ENCODE results near the gene AOC1. TPM values are rescaled to one million over a fixed set of nuclear protein-coding genes. Genes with fewer than 3 reads are reported as not detected.
A peak's percentile ranks its signal among the peaks of the same experiment; 100 is the strongest.

The AOC1 gene
- total and polyA plus RNA-seq, 8 donors = 0.34 to 1.2 (median 0.69) TPM

GRCh38 chr7:150897502-150898474 lies 45.5 kb downstream of the AOC1 start:
- ATAC-seq (no peak), DNase-seq (no peak)
- intact Hi-C loops (cut with DNase I) = loop anchor here in 1 of 2 donors (5.0 to 10.0 kb wide), 2 partner anchors 90 to 217 kb away; no protein-coding TSS in a partner anchor
- H3K4me3 ChIP-seq = no peak overlapping the region
- peaks cover 0 to 4% of the 10 kb centered on the region in 2 donors for H3K9me3 ChIP-seq
- peaks cover 8 to 51% of the 10 kb centered on the region in 2 donors for H3K27me3 ChIP-seq
- peaks cover 0 to 7% of the 10 kb centered on the region in 2 donors for H3K4me1 ChIP-seq
- no peaks in the 10 kb centered on the region for H3K36me3 ChIP-seq
- no peak for TF ChIP-seq CTCF (IDR thresholded peaks at IDR 0.05)
- no peak overlapping the region for H3K27ac ChIP-seq

- intact Hi-C loops (cut with DNase I) = loop anchor here in 1 of 2 donors (5.0 to 10.0 kb wide), 2 partner anchors 89 to 216 kb away; no protein-coding TSS in a partner anchor
- DNase-seq = peak; percentile 54 to 96 (median 80)
- no peaks in the 10 kb centered on the region for H3K36me3 ChIP-seq
- peak; percentile 95 to 96 for TF ChIP-seq CTCF (IDR thresholded peaks at IDR 0.05)
- peaks cover 0 to 7% of the 10 kb centered on the region in 2 donors for H3K4me1 ChIP-seq
- no peak overlapping the region for H3K4me3 ChIP-seq
- peaks cover 8 to 58% of the 10 kb centered on the region in 2 donors for H3K27me3 ChIP-seq
- peaks cover 0 to 4% of the 10 kb centered on the region in 2 donors for H3K9me3 ChIP-seq
- ATAC-seq = peak; percentile 93
- no peak overlapping the region for H3K27ac ChIP-seq
Observed at GRCh38 chr7:150898475-150899011, 46.2 kb downstream of the AOC1 start.

GRCh38 chr7:150900675-150901074 lies 48.4 kb downstream of the AOC1 start:
- H3K27me3 ChIP-seq = peaks cover 8 to 66% of the 10 kb centered on the region in 2 donors
- no peak overlapping the region for H3K27ac ChIP-seq
- no peaks in the 10 kb centered on the region for H3K36me3 ChIP-seq
- H3K4me1 ChIP-seq = peaks cover 0 to 14% of the 10 kb centered on the region in 2 donors
- no peak for ATAC-seq
- H3K4me3 ChIP-seq = no peak overlapping the region
- no peak for DNase-seq
- no peaks in the 10 kb centered on the region for H3K9me3 ChIP-seq
- TF ChIP-seq CTCF (IDR thresholded peaks at IDR 0.05) = no peak
- intact Hi-C loops (cut with DNase I) = no loop called here

- no peaks in the 10 kb centered on the region for H3K36me3 ChIP-seq
- peaks cover 0 to 14% of the 10 kb centered on the region in 2 donors for H3K4me1 ChIP-seq
- H3K9me3 ChIP-seq = no peaks in the 10 kb centered on the region
- DNase-seq (peak in 1 of 4 donors; percentile 49), ATAC-seq (no peak)
- no peak overlapping the region for H3K4me3 ChIP-seq
- no peak overlapping the region for H3K27ac ChIP-seq
- peaks cover 7 to 59% of the 10 kb centered on the region in 2 donors for H3K27me3 ChIP-seq
- no peak for TF ChIP-seq CTCF (IDR thresholded peaks at IDR 0.05)
- intact Hi-C loops (cut with DNase I) = no loop called here
Observed at GRCh38 chr7:150901160-150902035, 49.1 kb downstream of the AOC1 start.

All from left lung (tissue), 10 donors.